HT1080 (cell line): ENCODE results near the gene ASB16. TPM values are rescaled to one million over a fixed set of nuclear protein-coding genes. Genes with fewer than 3 reads are reported as not detected.
"Not testable (repeated sequence)": the region's sequence is repeated elsewhere in the genome, so short reads cannot be mapped to it uniquely, and the experiment has no call there.

Experiments
- DNase-seq: peaks from one replicate; pipeline ENCODE4 v3.0.0-alpha.2; 2015; ENCODE audit warnings: low read depth
- polyA plus RNA-seq, 2 experiments: library from polyadenylated mRNA; depleted of rRNA; stranded (reverse); fragments of >200 nt; gene quantifications; 2 replicates each; pipeline ENCODE4 v1.2.3, GENCODE V29; 2015
- total RNA-seq: library from RNA; depleted of rRNA; stranded (reverse); fragments of >200 nt; shearing (Covaris generic); gene quantifications from 2 replicates; pipeline ENCODE4 v1.2.3, GENCODE V29; 2014; rRNA removed

Gene ASB16, protein sequence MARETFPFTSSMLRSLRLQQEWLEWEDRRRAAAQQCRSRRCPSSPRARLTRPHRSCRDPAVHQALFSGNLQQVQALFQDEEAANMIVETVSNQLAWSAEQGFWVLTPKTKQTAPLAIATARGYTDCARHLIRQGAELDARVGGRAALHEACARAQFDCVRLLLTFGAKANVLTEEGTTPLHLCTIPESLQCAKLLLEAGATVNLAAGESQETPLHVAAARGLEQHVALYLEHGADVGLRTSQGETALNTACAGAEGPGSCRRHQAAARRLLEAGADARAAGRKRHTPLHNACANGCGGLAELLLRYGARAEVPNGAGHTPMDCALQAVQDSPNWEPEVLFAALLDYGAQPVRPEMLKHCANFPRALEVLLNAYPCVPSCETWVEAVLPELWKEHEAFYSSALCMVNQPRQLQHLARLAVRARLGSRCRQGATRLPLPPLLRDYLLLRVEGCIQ
- not detected in 2 replicates for total RNA-seq
- polyA plus RNA-seq (2015; cell fraction: cytosol; rRNA removed), result not detected in 2 replicates
- polyA plus RNA-seq (2015; cell fraction: nucleus; rRNA removed), result 0.14 TPM in 1 of 2 replicates, not detected in the other

- no peak for DNase-seq
Measured at GRCh38 chr17:44170499-44171201, at the start of gene ASB16. Gene ASB16, plus strand, starts transcription at chr17:44170704. Its CDS starts 86 bp downstream, at chr17:44170790.

- DNase-seq, result no peak
Measured at GRCh38 chr17:44120851-44121605, 49.5 kb upstream of the ASB16 start.

- no peak for DNase-seq
Measured at GRCh38 chr17:44121997-44122815, 48.3 kb upstream of the ASB16 start.

- no peak for DNase-seq
Measured at GRCh38 chr17:44122816-44123355, 47.6 kb upstream of the ASB16 start.

- peak; percentile 88 for DNase-seq
Measured at GRCh38 chr17:44123356-44124117, 47.0 kb upstream of the ASB16 start, which contains the start of gene HDAC5. Gene HDAC5, minus strand, starts transcription at chr17:44123641. Its CDS starts 6,126 bp downstream, at chr17:44117515.

GRCh38 chr17:44124118-44124438, 46.4 kb upstream of the ASB16 start:
- no peak for DNase-seq

GRCh38 chr17:44128383-44128782, 42.1 kb upstream of the ASB16 start:
- DNase-seq, result no peak

DNA sequence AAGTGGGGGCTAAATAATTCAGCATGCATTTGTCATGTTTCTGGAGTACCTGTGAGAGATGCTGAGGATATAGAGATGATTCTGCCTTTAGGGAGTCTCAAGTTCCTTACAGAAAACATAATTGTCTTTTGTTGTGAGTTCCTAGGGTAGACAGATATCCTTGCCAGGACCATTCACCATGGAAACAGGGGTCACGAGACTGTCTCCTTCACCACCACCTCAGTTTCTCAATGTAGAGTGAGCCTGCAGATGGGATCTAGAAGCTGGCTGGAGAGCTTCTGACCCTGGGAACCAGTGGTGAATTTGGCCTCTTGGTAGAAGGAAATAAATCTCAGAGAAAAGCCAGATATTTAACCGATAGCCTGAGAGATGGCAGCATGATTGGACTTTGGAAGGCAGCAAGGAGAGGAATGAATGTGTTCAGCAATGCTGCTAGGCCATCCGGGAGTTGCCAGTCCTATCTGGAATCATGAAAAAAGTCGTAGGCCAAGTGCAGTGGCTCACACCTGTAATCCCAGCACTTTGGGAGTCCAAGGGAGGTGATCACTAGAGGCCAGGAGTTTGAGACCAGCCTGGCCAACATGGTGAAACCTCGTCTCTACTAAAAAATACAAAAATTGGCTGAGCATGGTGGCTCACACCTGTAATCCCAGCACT, 39.7 kb upstream of the ASB16 start:
- no peak for DNase-seq

DNA sequence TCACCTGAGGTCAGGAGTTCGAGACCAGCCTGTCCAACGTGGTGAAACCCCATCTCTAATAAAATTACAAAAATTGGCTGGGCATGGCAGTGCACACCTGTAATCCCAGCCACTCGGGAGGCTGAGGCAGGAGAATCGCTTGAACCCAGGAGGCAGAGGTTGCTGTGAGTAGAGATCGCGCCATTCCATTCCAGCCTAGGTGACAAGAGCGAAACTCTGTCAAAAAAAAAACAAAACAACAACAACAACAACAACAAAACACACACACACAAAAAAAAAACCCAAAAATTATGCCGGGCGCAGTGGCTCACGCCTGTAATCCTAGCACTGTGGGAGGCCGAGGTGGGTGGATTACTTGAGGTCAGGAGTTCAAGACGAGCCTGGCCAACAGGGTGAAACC, 39.1 kb upstream of the ASB16 start:
- not testable (repeated sequence) for DNase-seq

DNA sequence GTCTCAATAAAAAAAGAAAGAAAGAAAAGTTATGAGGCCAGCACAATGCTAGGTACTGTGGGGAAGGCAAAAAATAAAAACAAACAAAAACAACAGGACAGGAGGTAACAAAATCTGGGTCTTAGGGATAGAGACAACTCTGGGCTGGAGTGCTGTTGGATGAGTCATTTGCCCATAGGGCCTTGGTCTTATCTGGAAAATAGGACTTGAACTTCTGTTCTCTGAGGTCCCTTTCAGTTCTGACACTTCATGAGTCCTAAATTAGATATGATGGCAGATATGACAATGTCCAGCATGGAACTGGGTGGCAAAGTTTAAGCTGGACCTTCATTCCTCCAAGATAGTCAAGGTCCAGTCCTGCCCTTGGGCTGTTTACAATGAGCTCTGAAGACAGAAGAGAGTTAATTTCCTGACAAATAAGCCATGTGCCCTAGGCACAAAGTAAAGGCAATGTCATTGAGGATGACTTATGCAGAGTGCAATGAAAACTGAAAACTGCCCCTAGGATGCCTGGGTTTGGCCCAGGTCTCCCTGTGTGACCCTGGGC, 38.2 kb upstream of the ASB16 start:
- DNase-seq, result no peak

DNA sequence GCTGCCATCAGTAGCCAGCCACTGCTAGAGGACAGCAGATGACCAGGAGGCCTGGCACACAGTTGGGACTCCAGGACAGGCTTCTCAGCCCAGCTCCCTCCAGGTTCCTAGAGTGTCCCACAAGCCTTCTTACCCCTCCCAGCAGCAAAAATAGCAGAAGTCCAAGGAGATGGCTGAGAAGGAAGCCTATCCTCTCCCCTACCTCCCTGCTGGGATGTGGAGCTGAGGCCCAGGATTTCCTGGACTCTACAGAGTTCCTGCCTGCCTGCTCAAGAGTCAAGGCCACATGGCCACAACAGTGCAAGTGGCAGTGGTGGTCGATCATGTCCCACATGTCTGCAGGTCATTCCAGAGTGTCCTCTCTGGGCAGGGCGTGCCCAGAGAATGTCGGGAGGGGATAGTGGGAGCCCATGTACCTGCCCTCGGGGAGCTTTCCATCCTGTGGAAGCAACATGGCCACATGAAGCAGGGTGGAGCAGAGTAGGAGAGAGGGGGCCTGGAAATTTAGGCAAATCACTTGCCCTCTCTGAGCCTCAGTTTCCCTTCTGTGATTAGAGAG, 36.5 kb upstream of the ASB16 start:
- no peak for DNase-seq

GRCh38 chr17:44134752-44135568, 35.5 kb upstream of the ASB16 start:
- no peak for DNase-seq

GRCh38 chr17:44137891-44138709, 32.4 kb upstream of the ASB16 start:
- DNase-seq, result peak; percentile 100

DNA sequence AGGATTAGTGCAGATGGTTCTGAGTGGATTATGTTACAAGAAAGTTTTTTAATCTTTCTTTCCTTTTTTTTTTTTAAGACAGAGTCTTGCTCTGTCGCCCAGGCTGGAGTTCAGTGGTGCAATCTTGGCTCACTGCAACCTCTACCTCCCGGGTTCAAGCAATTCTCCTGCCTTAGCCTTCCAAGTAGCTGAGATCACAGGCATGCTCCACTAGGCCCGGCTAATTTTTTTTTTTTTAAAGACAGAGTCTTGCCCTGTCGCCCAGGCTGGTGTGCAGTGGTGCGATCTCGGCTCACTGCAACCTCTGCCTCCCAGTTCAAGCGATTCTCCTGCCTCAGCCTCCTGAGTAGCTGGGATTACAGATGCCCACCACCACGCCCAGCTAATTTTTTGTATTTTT, 26.6 kb upstream of the ASB16 start:
- not testable (repeated sequence) for DNase-seq

GRCh38 chr17:44144966-44145739, 25.4 kb upstream of the ASB16 start:
- no peak for DNase-seq
